Erythroblast (primary cell): Measurements from ENCODE around the gene CEBPE.

Experiments
- GATA1 ChIP-seq: IDR thresholded peaks from 2 replicates; pipeline ENCODE4 v1.6.1; 2011; ENCODE audit warnings: low read depth, mild to moderate bottlenecking, control low read depth, low read length, moderate library complexity
- POLR2A ChIP-seq: IDR thresholded peaks from 2 replicates; pipeline ENCODE4 v1.6.1; 2011; ENCODE audit warnings: mild to moderate bottlenecking, low read length

- TF ChIP-seq POLR2A (no peak), GATA1 (no peak)
Measured at GRCh38 chr14:23090254-23090636, 28.8 kb downstream of the CEBPE start.
